Kidney (tissue), 14 donors: ENCODE results near the gene NECTIN1. TPM values are rescaled to one million over a fixed set of nuclear protein-coding genes. Genes with fewer than 3 reads are reported as not detected.

Source experiments
- DNase-seq, 5 donors: peaks; one replicate each; pipeline ENCODE4 v3.0.0-alpha.2; 2013 to 2020
- FAIRE-seq: peaks from 2 replicates; lab custom pipeline; 2012; peaks lifted over from hg19 to GRCh38; lab: Jason Lieb, UNC
- H3K27ac ChIP-seq, 2 donors: one replicate each; pipeline ENCODE4 v1.7.0; 2013; ENCODE audit warnings: low read depth in 2 of 2, low read length in 2 of 2, inconsistent platforms in 1 of 2
- H3K27me3 ChIP-seq: one replicate; pipeline ENCODE4 v1.7.1; 2013; ENCODE audit warnings: low read length, inconsistent platforms; ENCODE audit not compliant: control insufficient read depth, insufficient read depth
- H3K36me3 ChIP-seq, 3 donors: one replicate each; pipeline versions ENCODE4 v1.7.0 to v1.7.1; 2013; ENCODE audit warnings: low read length in 3 of 3, control low read depth in 1 of 3, inconsistent platforms in 1 of 3; ENCODE audit not compliant: insufficient read depth in 3 of 3, control insufficient read depth in 2 of 3
- H3K4me1 ChIP-seq, 3 donors: one replicate each; pipeline versions ENCODE4 v1.7.0 to v1.7.1; 2013; ENCODE audit warnings: low read length in 3 of 3, inconsistent platforms in 1 of 3, low read depth in 1 of 3; ENCODE audit not compliant: control insufficient read depth in 2 of 3, insufficient read depth in 2 of 3
- H3K4me3 ChIP-seq, 3 donors: one replicate each; pipeline versions ENCODE4 v1.7.0 to v1.8.1; 2013; ENCODE audit warnings: low read length in 3 of 3, control low read depth in 1 of 3, inconsistent platforms in 1 of 3
- H3K9ac ChIP-seq, 3 donors: one replicate each; pipeline versions ENCODE4 v1.7.0 to v1.7.1; 2013; ENCODE audit warnings: low read length in 3 of 3, control low read depth in 1 of 3, inconsistent platforms in 1 of 3
- H3K9me3 ChIP-seq, 3 donors: one replicate each; pipeline versions ENCODE4 v1.7.0 to v1.7.1; 2013; ENCODE audit warnings: low read length in 3 of 3, control low read depth in 1 of 3, inconsistent platforms in 1 of 3; ENCODE audit not compliant: control insufficient read depth in 2 of 3, insufficient read depth in 1 of 3
- intact Hi-C: fragments of 100-400 bp; cut with DNase I; formaldehyde crosslinking; loops from one replicate; pipeline ENCODE4 v1.11.1; 2022
- polyA plus RNA-seq: library from polyadenylated mRNA; stranded (reverse); fragments of 350-450 nt; fragmentation: Illumina TruSeq; extraction: RNeasy Lipid Tissue Mini Kit (QIAGEN cat#74804); gene quantifications from one replicate; pipeline ENCODE4 v1.2.3, GENCODE V29; 2014; ENCODE audit warnings: low read depth, low replicate concordance; ENCODE audit not compliant: insufficient read depth
- total RNA-seq: library from RNA; stranded (reverse); fragmentation: NEBNext Ultra II Directional; extraction: Animal tissue kit (Norgen Biotek cat#: 25700); gene quantifications from one replicate; pipeline ENCODE4 v1.2.1, GENCODE V29; 2021
- TF ChIP-seq, protein P1 (sequence below): IDR thresholded peaks from 3 replicates; pipeline ENCODE4 v1.5.1; 2012; ENCODE audit warnings: mild to moderate bottlenecking, moderate library complexity, borderline replicate concordance; ENCODE audit not compliant: insufficient read depth; ENCODE audit errors: extremely low read depth
- donor health status: control.
- donor health status: control.
- donor health status: control.
- donor health status: control.
- donor health status: control.
- donor health status: DM: yes; HTN: yes; CAD: no.
- donor health status: Normal renal cell carcinoma (clear cell type).

The NECTIN1 gene
- total and polyA plus RNA-seq, 2 donors from 2014 or later: 6.0 to 13.2 TPM

DNA sequence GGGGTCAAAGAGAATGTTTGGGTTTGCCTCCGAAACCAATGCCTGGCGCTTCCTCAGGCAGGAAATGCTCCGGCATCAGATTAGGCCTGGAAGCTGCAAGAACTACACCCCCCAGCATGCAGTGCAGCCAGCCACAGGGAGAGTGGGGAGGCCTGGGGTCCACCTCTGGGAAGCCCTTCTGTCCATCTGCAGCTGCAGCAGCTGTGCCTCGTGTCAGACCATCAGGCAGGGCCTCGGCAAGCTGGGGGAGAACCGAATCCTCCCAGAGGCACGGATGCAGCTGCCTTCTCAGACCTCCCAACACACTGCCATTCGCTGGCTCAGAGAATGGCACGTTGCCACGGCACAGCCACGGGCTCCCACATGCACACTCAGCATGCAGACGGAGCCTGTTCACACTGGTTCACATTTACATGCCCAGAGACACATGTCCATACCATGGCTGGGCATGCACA is 57.4 kb downstream of the NECTIN1 start:
- H3K36me3 ChIP-seq: no peaks in the 10 kb centered on the region
- H3K4me1 ChIP-seq: peaks cover 0 to 5% (median 3%) of the 10 kb centered on the region in 3 donors
- TF ChIP-seq, protein P1, sequence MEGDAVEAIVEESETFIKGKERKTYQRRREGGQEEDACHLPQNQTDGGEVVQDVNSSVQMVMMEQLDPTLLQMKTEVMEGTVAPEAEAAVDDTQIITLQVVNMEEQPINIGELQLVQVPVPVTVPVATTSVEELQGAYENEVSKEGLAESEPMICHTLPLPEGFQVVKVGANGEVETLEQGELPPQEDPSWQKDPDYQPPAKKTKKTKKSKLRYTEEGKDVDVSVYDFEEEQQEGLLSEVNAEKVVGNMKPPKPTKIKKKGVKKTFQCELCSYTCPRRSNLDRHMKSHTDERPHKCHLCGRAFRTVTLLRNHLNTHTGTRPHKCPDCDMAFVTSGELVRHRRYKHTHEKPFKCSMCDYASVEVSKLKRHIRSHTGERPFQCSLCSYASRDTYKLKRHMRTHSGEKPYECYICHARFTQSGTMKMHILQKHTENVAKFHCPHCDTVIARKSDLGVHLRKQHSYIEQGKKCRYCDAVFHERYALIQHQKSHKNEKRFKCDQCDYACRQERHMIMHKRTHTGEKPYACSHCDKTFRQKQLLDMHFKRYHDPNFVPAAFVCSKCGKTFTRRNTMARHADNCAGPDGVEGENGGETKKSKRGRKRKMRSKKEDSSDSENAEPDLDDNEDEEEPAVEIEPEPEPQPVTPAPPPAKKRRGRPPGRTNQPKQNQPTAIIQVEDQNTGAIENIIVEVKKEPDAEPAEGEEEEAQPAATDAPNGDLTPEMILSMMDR: no peak
- H3K9ac ChIP-seq: no peak overlapping the region
- FAIRE-seq (no peak), DNase-seq (peak in 3 of 5 donors; percentile 58 to 88 (median 70))
- H3K4me3 ChIP-seq: no peak overlapping the region
- H3K27me3 ChIP-seq: no peaks in the 10 kb centered on the region
- no peak overlapping the region for H3K27ac ChIP-seq
- H3K9me3 ChIP-seq: no peaks in the 10 kb centered on the region
- intact Hi-C loops: no loop called here

DNA sequence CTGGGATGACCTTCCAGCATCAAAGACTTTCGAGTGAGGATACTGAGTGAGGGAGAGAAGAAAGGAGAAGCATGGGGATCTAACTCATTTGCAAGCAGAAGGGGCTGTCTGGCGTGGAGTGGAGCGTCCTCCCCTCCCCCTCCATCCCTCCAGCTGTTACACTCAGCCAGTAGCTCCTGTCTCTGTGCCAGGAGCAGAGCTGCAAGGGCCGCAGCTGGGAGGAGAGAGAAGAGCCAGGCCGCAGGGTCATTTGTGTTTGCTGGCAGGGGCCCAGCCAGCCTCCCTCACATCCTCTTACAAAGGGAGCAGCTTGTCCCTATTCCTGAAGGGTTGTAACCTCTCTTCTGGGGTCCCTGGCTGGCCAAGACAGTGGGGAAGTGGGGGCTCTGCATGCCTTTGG is 57.9 kb downstream of the NECTIN1 start:
- Histone ChIP-seq H3K27me3 (no peaks in the 10 kb centered on the region), H3K4me1 (peaks cover 0 to 5% (median 3%) of the 10 kb centered on the region in 3 donors), H3K4me3 (no peak overlapping the region), H3K9ac (no peak overlapping the region), H3K9me3 (no peaks in the 10 kb centered on the region), H3K36me3 (no peaks in the 10 kb centered on the region), H3K27ac (no peak overlapping the region)
- FAIRE-seq (no peak), DNase-seq (peak; percentile 70 to 95 (median 80))
- TF ChIP-seq, protein P1: no peak
- intact Hi-C loops: no loop called here

DNA sequence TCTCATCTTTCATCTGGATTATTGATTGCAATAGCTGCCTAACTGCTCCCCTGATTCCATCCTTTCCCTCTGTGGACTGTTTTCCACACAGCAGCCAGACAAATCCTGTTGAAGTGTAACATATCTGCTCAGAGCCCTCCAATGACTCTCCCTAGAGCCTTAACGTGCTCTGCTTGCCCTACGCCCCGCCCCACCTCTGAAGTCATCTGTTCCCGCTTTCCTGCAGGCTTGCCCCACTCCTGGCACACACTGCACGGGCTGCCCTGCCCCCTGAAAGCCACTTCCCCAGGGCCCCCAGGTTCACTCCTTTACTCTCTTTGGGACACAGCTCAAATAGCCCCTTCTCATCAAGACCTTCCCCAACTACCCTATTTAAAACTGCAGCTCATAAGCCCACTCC is 59.5 kb downstream of the NECTIN1 start:
- no peak for FAIRE-seq
- intact Hi-C loops: loop anchor here (10.0 kb wide), 2 partner anchors 405 to 445 kb away; no protein-coding TSS in a partner anchor
- H3K4me1 ChIP-seq: peaks cover 0 to 5% (median 3%) of the 10 kb centered on the region in 3 donors
- no peak overlapping the region for H3K4me3 ChIP-seq
- TF ChIP-seq, protein P1: no peak
- H3K27ac ChIP-seq: no peak overlapping the region
- no peak for DNase-seq
- H3K9ac ChIP-seq: no peak overlapping the region
- H3K27me3 ChIP-seq: no peaks in the 10 kb centered on the region
- H3K36me3 ChIP-seq: no peaks in the 10 kb centered on the region
- H3K9me3 ChIP-seq: no peaks in the 10 kb centered on the region

DNA sequence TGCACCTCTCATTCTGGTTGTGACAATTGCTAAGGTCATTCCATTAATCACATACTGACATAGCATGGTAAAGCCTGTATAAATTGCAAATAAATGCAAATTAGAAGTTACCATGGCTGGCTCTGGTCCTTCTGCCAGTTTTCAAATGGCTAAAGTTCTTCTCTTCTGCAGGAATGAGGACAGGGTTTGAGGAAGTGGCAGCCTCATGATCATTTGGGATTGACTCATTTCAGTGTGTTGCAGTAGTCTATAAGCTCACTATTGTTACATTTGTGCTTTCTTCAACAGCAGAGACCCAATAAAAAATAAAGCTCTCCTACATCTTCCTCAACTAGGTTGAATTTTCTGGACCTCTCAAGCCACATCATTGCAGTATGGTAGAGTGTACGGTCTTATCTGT is 60.3 kb downstream of the NECTIN1 start:
- Histone ChIP-seq H3K36me3 (no peaks in the 10 kb centered on the region), H3K9me3 (no peaks in the 10 kb centered on the region), H3K27me3 (no peaks in the 10 kb centered on the region), H3K9ac (no peak overlapping the region), H3K4me3 (no peak overlapping the region), H3K27ac (no peak overlapping the region), H3K4me1 (peaks cover 0 to 5% (median 3%) of the 10 kb centered on the region in 3 donors)
- DNase-seq: no peak
- intact Hi-C loops: loop anchor here (10.0 kb wide), 2 partner anchors 406 to 446 kb away; no protein-coding TSS in a partner anchor
- TF ChIP-seq, protein P1: no peak
- FAIRE-seq: no peak
